ENCODE data around the gene SUMF2. TPM values are rescaled to one million over a fixed set of nuclear protein-coding genes. Genes with fewer than 3 reads are reported as not detected.
"Not testable (repeated sequence)": the region's sequence is repeated elsewhere in the genome, so short reads cannot be mapped to it uniquely, and the experiment has no call there.

The SUMF2 gene
- total RNA-seq, 1 donor from 2014 or later = 245 TPM

- no peak for DNase-seq (ENCODE audit: low spot score)
Measured at GRCh38 chr7:56062382-56062781, 1.7 kb upstream of the SUMF2 start.

GRCh38 chr7:56063500-56063881 is 595 bp upstream of the SUMF2 start:
- DNase-seq (ENCODE audit: low spot score) = no peak

- DNase-seq (ENCODE audit: low spot score) = not testable (repeated sequence)
Measured at GRCh38 chr7:56066376-56066775, 2.3 kb downstream of the SUMF2 start.

- peak; percentile 91 for DNase-seq (ENCODE audit: low spot score)
Measured at GRCh38 chr7:56074371-56074791, 10.3 kb downstream of the SUMF2 start.

GRCh38 chr7:56077681-56078080 is 13.6 kb downstream of the SUMF2 start:
- DNase-seq (ENCODE audit: low spot score) = no peak

GRCh38 chr7:56078196-56078595 is 14.1 kb downstream of the SUMF2 start:
- DNase-seq (ENCODE audit: low spot score) = no peak

GRCh38 chr7:56079450-56080185 is 15.5 kb downstream of the SUMF2 start:
- peak; percentile 51 for DNase-seq (ENCODE audit: low spot score)

GRCh38 chr7:56080726-56081435 is 16.8 kb downstream of the SUMF2 start:
- DNase-seq (ENCODE audit: low spot score) = not testable (repeated sequence)

- no peak for DNase-seq (ENCODE audit: low spot score)
Measured at GRCh38 chr7:56081626-56082340, 17.7 kb downstream of the SUMF2 start.

- no peak for DNase-seq (ENCODE audit: low spot score)
Measured at GRCh38 chr7:56083150-56083785, 19.2 kb downstream of the SUMF2 start.

GRCh38 chr7:56086761-56087160 is 22.7 kb downstream of the SUMF2 start:
- DNase-seq (ENCODE audit: low spot score) = no peak

- no peak for DNase-seq (ENCODE audit: low spot score)
Measured at GRCh38 chr7:56087445-56087844, 23.4 kb downstream of the SUMF2 start.

- DNase-seq (ENCODE audit: low spot score) = no peak
Measured at GRCh38 chr7:56091591-56091990, 27.5 kb downstream of the SUMF2 start.

GRCh38 chr7:56092388-56092787 is 28.3 kb downstream of the SUMF2 start:
- DNase-seq (ENCODE audit: low spot score) = not testable (repeated sequence)

GRCh38 chr7:56092789-56093531 is 28.9 kb downstream of the SUMF2 start, which contains the start of gene PHKG1:
TSS of gene PHKG1 (minus strand) at chr7:56092952. CDS start at chr7:56088941, 4,011 bp downstream.
- DNase-seq (ENCODE audit: low spot score) = peak; percentile 68

GRCh38 chr7:56097700-56098099 is 33.6 kb downstream of the SUMF2 start:
- no peak for DNase-seq (ENCODE audit: low spot score)

GRCh38 chr7:56098187-56099008 is 34.3 kb downstream of the SUMF2 start:
- DNase-seq (ENCODE audit: low spot score) = not testable (repeated sequence)

- no peak for DNase-seq (ENCODE audit: low spot score)
Measured at GRCh38 chr7:56099653-56100052, 35.6 kb downstream of the SUMF2 start.

- DNase-seq (ENCODE audit: low spot score) = not testable (repeated sequence)
Measured at GRCh38 chr7:56104138-56104537, 40.1 kb downstream of the SUMF2 start.

- no peak for DNase-seq (ENCODE audit: low spot score)
Measured at GRCh38 chr7:56105508-56105907, 41.4 kb downstream of the SUMF2 start.

All from mucosa of gallbladder (tissue), 1 donor.